Pons (tissue), 1 donor: Measurements from ENCODE around the gene MRRF.
A peak's percentile ranks its signal among the peaks of the same experiment; 100 is the strongest.
"Not testable (repeated sequence)": the region's sequence is repeated elsewhere in the genome, so short reads cannot be mapped to it uniquely, and the experiment has no call there.

Experiments
- DNase-seq: peaks from one replicate; pipeline ENCODE4 v3.0.0-alpha.2; 2016; ENCODE audit warnings: low spot score

Gene MRRF

DNA sequence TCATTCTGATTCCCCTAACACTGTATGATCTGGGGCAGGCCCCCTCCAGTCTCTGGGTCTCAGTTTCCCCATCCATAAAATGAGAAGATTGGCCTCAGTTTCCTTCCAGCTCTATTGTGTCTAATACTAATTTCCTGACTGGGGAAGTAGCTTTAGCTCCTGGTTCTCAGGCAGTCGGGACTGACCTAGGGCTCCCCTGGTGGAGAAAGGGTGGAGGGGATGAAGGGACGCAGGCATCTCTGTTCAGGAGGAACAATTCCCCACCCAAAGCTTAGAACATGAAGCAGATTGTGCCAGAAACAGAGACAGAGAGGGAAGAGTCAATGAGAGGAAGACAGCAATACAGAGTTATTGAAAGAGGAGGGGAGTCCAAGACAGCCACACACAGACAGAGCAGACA lies 91.9 kb downstream of the MRRF start:
- no peak for DNase-seq

DNA sequence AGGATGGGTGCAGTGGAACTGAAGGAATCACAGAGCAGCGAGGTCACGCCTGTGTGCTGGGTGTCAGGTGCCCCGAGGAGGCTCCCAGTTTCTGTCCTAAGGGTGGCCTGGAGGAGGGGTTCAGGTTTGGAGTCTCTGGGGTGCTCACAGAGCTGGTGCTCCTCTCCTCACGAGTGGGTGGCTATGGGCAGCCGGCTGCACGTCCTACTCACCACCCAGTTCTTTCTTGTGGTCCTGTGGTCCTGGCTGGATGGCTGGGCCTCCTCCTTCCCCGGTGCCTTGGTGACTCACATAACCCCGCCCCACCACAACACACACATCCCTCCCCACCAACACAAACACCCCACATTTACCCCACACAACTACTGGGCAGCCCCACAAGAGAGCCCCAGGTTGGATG lies 96.2 kb downstream of the MRRF start:
- DNase-seq = no peak

DNA sequence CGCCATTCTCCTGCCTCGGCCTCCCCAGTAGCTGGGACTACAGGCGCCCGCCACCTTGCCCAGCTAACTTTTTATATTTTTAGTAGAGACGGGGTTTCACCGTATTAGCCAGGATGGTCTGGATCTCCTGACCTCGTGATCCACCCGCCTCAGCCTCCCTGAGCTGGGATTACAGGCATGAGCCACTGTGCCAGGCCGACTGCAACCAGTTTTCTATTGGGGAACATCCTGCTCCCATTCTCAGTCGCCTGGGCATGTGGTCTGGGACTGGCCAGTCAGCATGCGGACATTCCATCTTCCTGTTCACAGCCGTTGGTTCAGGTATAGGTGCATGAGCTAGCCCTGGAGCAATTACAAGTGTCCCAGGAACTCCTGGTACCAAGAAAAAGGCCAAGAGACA lies 98.4 kb downstream of the MRRF start:
- not testable (repeated sequence) for DNase-seq

DNA sequence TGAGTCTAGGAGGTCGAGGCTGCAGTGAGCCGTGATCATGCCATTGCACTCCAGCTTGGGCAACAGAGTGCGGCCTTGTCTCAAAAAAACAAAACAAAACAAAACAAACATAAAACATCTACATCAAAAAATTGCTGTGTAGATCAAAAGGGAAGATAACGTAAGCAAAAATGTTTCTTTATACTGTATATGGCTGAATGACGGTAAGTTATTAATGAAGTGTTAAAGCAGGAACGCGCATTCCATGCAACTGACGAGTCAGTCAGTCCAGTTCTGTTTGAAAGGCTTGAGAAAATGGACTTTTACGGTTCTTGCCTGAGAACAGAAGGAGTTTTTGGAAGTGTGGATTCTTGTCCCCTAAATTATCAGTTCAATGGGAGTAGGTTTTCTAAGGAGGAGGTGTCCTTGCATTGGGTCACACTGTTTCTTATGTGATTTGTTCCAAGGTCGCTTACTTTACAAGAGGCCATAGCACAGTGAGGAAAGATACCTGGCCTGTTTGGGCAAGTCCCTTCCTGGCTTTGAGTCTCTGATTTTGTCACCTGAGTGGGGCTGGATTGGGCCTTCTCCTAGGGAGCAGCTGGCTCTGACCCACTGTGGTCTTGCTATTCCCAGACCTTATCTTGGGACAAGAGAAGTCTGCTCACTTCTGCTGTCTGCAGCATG lies 99.6 kb downstream of the MRRF start:
- no peak for DNase-seq

DNA sequence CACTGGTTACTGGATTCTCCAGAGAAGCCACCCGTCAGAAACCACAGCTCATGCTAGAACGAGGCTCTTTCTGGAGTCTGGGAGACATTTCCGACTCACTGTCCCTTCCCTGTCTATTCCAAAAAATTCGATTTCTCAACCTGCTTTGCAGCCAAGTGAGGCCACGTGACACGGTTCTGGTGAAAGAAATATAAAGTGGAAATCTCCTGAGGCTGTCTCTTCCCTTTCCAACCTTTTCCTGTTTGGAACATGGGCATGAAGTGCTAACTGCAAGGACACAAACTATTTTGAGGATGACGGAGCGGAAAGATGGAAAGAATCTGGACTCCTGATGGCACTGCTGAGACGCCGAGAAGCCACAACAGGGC lies 100.1 kb downstream of the MRRF start:
- DNase-seq = no peak

DNA sequence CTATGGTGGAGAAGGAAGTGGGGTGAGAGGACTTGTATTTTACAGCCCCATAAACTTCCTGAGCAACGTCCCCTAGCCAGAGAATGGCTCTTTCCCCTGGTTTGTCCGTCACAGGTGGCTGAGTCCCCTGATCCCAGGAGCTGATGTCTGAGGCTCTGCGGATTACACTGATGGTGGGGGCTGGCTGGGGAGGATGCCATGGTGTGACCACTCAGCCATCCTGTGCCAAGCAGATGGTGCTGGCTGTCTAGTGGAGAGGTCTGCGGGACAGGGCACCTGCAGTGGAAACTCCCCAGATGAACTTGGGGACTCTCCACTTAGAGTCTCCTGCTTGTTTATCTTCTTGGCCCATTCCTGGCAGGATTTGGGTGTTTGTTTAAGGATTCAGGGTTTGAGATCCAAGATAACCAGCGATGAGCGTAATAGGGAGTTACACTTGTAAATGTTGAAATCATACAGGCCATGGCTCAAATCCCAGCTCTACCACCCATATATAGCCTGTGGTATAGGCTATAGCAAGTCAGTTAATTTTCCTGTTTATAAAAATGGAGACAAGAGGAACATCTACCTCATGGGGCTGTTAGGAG lies 101.5 kb downstream of the MRRF start:
- DNase-seq = no peak

DNA sequence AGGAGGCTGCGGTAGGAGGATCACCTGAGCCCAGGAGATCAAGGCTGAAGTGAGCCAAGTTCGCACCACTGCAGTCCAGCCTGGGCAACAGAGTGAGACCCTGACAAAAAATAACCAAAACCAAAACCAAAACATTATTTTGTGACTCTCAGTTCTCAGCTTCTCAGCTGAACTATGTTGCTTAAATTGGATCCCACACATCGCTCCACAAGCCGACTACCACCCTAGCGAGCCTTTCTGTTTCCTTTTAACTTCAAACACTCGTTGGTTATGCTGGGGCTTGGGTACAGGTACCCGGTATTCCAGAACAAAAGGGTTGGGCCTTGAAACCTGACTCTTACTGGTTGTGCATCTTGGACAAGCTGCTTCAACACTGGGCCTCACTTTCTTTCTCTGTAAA lies 102.4 kb downstream of the MRRF start:
- DNase-seq = no peak

DNA sequence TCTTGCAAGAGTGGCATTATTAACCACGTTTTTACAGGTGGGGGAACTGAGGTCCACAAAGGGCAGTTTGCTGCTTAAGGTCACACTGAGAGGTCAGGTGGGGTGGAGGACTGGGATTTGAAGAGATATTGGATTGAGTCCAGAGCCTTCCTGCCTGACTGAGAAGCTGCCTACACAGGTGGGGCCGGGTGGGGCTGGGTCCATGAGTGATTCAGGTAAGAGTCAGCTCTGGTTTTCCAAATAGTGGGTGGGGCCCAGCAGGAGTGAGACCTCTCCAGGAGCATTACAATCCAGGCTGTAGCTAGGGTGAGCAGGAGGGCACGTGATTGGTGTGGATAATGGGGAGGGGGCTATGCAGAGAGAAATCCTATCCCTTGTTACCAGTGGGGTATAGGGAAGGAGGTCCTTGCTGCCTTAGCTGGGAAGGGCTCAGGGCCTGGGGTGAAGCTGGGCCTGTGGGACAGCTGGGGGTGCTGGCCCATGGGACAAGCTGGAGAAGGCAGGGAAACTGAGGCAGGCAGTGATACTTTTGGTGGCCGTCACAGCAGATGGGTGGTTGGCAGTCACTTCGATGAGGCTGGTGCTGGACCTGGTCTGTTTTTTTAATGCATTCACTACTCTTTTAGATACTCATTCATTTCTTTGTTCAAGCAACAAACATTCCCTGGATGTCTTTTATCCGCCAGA lies 103.2 kb downstream of the MRRF start:
- no peak for DNase-seq

DNA sequence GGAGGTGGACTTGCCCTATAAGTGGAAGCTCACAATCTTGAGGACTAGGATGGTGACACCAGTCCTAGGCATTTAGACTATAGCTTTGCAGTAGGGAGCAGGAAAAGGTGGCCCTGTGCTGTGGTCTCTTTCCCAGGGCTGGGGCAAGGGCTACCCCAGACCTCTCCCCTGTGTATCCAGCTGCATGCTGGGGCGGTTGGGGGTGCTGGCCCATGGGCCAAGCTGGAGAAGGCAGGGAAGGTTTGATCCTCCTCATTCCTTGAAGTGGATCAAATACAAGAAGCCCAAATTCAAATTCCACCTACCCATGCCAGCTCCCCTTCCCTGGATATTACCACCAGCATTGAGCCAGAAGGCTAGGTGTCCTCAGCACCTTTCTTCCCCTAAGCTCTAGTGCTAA lies 104.0 kb downstream of the MRRF start:
- DNase-seq = no peak

DNA sequence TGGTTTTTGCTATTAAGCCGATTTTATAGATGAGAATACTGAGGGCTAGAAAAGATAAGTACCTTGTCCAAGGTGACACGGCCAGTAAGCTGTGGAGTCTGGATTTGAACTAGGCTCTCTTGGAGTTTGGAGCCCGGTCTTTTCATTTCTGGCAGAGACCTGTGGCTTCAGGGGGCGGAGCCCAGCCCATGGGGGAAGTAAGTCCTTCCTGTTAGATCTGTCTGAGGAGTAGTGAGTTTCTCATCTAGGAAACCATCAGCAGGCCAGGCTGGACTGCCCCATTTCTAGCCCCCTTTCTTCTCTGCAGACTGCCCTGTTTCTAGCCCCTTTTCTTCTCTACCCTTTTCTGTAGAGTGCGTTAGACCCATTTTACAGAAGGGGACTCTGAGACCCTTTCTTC lies 105.6 kb downstream of the MRRF start:
- peak; percentile 47 for DNase-seq

DNA sequence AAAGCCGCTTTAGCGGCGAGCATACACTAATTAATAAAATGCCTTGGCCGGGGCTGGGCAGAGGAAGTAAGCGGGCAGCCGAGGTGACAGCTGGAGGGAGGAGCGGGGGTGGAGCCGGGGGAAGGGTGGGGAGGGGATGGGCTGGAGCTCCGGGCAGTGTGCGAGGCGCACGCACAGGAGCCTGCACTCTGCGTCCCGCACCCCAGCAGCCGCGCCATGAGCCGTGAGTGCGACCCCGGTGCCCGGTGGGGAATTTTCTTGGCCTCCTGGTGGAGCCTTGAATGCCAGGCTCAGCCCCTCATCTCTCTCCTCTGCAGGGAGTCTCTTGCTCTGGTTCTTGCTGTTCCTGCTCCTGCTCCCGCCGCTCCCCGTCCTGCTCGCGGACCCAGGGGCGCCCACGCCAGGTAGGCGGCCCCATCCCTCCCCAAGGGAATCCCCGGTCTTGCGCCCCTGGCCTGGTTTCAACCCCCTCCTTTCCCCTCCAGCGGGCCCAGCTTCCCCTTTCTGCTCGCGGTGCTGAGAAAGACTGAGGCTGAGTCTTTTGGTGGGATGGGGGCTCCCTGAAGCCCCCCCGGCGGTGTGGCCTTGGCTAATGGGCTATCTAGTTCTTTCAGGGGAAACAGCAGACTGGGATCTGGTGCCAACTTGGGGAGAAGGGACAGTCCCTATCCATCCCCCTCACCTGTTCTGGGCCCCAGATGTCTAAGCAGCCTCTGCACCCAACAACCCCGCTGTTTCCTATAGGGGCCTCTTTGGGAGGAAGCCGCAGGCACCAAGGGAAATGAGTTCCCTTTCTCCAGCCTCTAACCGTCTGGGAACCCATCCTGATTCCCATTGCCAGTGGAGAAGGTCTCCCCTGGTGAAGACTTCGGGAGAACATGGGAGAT lies 106.4 kb downstream of the MRRF start, which contains the start of gene PTGS1:
Gene PTGS1 (plus strand): TSS at position 156 of the 887 bp plus-strand sequence. CDS start 61 bp downstream, at position 217.
- DNase-seq = no peak

DNA sequence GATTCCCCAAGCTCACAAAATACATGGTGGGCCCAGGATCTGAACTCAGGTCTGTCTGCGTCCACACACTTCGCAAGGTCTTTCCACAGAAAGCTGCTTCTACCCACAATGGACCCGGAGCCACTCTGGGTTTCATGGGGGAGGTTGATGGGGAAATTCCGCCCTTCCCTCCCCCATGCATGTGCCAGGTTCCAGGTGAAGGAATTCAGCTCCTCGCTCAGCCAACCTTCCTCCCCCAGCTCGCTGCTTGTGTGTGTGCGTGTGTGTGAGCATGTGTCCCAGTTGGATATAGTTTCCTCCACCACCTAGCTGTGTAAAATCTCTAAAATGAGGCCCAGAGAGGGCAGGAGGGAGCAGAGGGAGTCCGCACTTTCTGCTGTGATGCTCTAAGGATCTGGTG lies 107.2 kb downstream of the MRRF start:
- no peak for DNase-seq

DNA sequence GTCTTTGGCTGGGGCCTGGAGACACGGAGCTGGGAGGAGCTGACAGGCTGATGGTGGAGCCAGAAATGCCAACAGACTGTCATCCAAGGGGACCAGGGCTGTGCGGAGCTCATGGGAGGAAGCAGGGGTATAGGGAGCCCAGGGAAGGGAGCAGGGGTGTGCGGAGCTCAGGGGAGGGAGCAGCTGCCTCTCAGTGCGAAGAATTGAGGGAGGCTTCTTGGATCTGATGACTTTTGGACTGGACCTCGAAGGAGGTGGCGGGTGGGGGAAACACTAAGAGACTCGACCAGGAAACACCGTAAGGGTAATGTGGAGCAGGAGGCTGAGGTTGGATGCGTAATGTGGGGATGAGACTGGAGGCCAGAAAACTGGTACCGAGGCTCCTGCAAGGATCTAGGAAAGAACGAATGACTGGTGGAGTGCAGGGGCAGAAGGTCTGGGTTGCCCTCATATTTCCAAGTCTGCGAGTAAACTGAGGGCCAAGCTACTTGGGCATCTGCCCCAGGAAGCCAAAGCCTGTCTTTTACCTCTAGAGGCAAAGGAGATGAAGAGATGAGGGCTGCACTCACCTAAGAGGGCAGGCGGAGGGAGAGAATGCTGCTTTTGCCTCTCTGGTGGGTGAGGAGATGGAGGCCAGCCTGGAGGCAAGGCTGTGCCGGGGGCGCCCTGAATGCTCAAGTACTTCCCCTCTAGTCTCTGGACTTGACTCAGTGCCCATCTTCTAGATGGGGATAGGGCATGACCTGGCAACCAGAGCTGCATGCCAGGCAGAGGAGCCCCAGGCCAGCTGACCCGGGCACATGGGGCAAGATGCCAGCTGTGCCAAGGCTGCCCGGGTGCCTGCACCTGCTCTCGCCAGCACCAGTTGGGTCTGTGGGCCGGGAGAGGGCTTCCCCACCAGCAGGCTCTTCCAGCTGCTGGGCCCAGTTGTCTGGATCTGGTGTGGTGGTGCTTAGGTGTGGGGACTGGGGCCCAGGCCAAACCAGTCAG lies 108.5 kb downstream of the MRRF start:
- DNase-seq = no peak

DNA sequence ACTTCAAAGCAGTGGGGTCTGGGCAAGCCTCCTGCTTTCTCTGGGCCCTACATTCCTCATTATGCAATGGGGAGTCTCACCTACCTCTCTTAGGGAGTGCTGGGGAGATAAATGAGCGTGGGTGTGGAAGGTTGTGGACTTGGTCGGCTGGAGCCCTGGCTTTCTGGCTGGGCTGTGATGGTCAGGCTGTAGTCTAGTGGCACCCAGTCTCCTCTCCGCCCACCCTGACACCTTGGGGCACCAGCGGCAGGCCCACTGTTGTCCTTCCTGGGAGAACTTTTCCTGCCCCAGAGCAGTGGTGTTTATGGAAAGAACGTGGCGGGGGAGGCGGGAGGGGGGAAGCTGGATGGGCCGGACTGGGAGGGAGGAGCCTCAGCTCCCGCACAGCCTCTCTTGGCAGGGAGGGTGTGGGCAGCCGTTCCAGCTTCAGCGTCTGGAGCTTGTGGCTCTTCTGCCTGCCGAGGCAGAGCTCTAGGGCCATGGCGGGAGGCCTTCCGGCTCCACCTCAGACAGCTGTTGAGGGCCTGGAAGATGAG lies 110.3 kb downstream of the MRRF start:
- no peak for DNase-seq

DNA sequence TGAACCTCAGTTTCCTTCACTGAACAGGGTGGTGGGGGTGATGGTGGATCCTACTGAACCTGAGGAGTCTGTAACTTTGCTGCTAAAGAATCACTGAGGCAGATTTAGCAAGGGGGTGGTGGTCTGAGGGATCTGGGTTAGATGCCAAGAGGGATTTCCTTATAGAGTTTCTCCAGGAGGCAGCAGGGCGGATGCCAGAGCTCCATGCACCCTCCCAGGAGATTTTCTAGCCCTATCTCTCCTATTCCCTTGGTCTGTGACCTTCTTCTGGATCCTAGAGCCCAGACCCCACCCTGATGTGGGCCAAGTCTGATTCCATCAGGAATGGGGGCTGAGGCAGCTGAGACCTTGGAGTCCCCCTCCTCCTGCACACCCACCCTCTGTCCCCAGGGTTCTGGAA lies 112.1 kb downstream of the MRRF start:
- DNase-seq = no peak

DNA sequence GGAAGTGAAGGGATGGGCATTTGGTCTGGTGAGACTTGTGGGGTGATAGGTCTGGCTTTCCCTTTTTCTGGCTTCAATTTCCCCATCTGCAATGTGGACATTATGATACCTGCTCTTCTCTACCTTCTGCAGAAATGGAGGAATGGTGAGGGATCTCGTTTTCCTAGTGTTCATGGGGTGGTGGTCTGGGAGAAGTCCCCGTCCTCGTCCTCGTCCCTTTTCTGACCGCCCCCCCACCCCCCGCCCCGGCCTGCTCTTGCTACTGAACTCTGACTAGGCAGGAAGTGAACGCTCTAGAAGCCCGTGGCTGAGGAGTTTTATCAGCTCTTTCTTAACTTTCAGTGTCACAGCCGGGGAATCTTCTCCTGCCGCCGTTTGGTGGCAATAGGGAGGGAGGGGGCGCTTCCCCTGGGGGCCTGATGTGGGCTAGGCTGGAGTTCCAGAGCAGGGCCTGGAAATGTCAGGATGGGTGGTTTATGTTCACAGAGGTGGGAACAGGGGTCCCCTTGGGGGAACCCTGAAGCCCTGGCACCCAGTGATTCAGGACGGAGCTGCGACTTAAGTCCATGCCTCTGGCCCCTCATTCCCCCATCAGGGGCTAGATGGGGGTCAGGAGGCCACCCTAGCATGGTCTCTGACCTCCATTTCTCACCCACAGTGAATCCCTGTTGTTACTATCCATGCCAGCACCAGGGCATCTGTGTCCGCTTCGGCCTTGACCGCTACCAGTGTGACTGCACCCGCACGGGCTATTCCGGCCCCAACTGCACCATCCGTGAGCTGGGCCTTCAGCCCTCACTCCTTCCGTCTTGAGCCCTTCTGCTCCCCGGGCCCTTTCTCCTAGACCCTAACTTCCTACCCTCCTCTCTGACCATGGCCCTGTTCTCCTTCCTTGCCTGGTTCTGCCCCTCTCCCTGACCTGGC lies 112.8 kb downstream of the MRRF start:
- DNase-seq = no peak

DNA sequence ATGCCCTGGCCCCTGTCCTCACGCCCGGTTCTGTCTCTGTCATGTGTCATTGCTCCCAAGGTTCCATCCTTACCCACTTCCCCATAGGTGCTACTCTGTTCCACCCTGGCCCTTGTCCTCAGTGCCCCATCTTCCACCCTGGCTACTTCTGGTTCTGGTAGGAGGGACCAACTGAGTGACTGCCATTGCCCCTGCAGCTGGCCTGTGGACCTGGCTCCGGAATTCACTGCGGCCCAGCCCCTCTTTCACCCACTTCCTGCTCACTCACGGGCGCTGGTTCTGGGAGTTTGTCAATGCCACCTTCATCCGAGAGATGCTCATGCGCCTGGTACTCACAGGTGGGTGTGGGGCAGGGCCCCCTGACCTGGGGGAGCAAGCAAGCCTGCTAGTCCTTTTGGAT lies 113.6 kb downstream of the MRRF start:
- no peak for DNase-seq

DNA sequence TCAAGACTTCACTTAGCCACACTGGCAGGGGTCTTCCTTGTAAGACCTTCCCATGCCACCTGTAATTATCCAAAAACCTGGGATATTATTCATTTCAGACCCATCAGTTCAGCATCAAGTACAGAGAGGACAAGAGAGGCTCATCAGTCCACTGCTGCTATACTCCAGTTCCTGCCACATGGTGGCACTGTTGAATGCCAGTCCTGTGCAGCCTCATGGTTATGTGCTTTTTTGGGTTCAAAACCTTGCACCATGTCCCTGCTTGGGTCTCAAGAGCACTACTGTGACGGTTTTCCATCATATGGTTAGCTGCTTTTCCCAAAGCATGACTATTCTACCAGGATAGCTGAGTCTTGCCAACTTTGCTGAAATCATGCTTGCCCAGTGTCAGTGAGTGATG lies 114.7 kb downstream of the MRRF start:
- DNase-seq = no peak

DNA sequence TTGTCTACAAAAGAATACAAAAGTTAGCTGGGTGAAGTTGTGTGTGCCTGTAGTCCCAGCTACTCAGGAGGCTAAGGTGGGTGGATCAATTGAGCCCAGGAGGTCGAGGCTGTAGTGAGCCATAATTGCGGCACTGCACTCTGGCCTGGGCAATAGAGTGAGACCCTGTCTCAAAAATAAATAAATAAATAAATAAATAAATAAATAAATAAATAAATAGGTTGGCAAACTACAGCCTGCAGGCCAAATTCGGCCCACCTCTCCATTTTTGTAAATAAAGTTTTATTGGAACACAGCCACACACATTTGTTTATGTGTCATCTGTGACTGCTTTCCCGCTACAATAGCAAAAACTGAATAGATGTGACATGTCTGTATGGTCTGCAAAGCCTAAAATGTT lies 115.6 kb downstream of the MRRF start:
- DNase-seq = no peak
